Skeletal muscle tissue (tissue), 4 donors: Measurements from ENCODE around the gene OSGEP. TPM values are rescaled to one million over a fixed set of nuclear protein-coding genes. Genes with fewer than 3 reads are reported as not detected.

Source experiments
- H3K27ac ChIP-seq: one replicate; pipeline ENCODE4 v1.7.0; 2013; ENCODE audit warnings: mild to moderate bottlenecking, low read depth, low read length, inconsistent platforms
- H3K27me3 ChIP-seq, 3 donors: one replicate each; pipeline ENCODE4 v1.7.0; 2013; ENCODE audit warnings: low read length in 3 of 3; ENCODE audit not compliant: control insufficient read depth in 3 of 3, insufficient read depth in 3 of 3
- H3K36me3 ChIP-seq, 3 donors: one replicate each; pipeline ENCODE4 v1.7.0; 2013; ENCODE audit warnings: low read length in 3 of 3; ENCODE audit not compliant: control insufficient read depth in 3 of 3, insufficient read depth in 3 of 3
- H3K4me1 ChIP-seq, 3 donors: one replicate each; pipeline ENCODE4 v1.7.0; 2013; ENCODE audit warnings: low read length in 3 of 3, mild to moderate bottlenecking in 3 of 3; ENCODE audit not compliant: control insufficient read depth in 3 of 3, insufficient read depth in 3 of 3
- H3K4me3 ChIP-seq, 3 donors: one replicate each; pipeline ENCODE4 v1.7.0; 2013; ENCODE audit warnings: low read length in 3 of 3
- H3K9ac ChIP-seq, 3 donors: one replicate each; pipeline ENCODE4 v1.7.0; 2013; ENCODE audit warnings: low read length in 3 of 3, mild to moderate bottlenecking in 3 of 3, moderate library complexity in 2 of 3, low read depth in 1 of 3
- H3K9me3 ChIP-seq, 3 donors: one replicate each; pipeline ENCODE4 v1.7.0; 2013; ENCODE audit warnings: low read length in 3 of 3; ENCODE audit not compliant: control insufficient read depth in 3 of 3
- total RNA-seq: library from RNA; depleted of rRNA; stranded (reverse); fragments of >200 nt; gene quantifications from one replicate; pipeline ENCODE4 v1.2.3, GENCODE V29; 2014
- donor health status: Osteomylitis.

OSGEP gene
- total RNA-seq, 1 donor from 2014 or later: 26.6 TPM

DNA sequence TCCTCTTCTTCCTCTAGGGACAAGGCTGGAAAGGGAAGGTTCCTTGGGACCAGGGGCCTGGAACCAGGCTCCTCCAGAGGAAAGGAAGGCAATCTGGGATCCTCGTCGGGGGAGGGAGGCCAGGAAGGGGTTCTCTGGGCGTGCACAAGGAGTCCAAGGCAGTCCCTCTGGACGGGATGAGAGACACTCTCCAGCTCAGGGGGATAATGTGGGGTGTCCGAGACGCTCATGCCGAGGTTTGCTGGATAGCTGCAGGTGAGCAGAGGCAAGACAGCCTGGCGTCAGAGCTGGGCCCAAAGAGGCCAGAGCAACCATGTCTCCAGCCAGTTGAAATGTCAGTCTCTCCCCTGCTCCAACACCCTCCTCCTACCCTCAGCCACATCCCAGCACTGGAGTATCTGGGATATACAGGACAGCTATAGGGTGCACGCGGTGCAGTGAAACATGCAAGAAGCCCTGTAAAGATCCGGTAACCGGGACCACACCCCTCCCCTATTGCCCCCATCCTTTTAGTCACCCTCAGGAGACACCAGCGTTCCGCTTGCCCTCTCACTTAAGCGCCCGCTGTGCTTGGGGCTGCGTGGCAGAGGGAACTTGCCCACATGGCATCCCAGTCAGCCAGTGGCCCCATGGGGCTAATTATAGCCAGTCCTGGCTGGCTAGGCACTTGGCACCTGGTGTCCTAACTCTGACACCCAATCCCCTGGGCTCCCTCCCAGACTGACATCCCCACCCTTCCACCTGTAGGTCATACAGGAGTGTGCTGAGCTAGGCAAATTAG lies 18.8 kb downstream of the OSGEP start, which contains the start of gene KLHL33:
Gene KLHL33, minus strand, starts transcription at position 585 of the 781 bp plus-strand sequence. Its CDS starts 355 bp downstream, at position 230.
- Histone ChIP-seq H3K4me3 (peak within 1 kb of the TSS; percentile 79 to 93 (median 89)), H3K27me3 (no peaks in the 10 kb centered on the region), H3K36me3 (peaks cover 0 to 2% (median 2%) of the 10 kb centered on the region in 3 donors), H3K27ac (peak within 1 kb of the TSS; percentile 79), H3K9me3 (no peaks in the 10 kb centered on the region), H3K9ac (peak within 1 kb of the TSS; percentile 83 to 97 (median 96)), H3K4me1 (peaks cover 34 to 53% (median 42%) of the 10 kb centered on the region in 3 donors)

GRCh38 chr14:20434701-20435581 lies 19.7 kb downstream of the OSGEP start:
- H3K27me3 ChIP-seq: no peaks in the 10 kb centered on the region
- H3K9me3 ChIP-seq: no peaks in the 10 kb centered on the region
- peaks cover 42 to 61% (median 50%) of the 10 kb centered on the region in 3 donors for H3K4me1 ChIP-seq
- H3K27ac ChIP-seq: peak overlapping the region; percentile 79
- H3K4me3 ChIP-seq: peak overlapping the region; percentile 79 to 93 (median 89)
- peaks cover 0 to 10% (median 4%) of the 10 kb centered on the region in 3 donors for H3K36me3 ChIP-seq
- peak overlapping the region; percentile 83 to 97 (median 96) for H3K9ac ChIP-seq

- Histone ChIP-seq H3K36me3 (peaks cover 18 to 40% (median 18%) of the 10 kb centered on the region in 3 donors), H3K27ac (no peak overlapping the region), H3K4me3 (peak overlapping the region in 1 of 3 donors; percentile 24), H3K27me3 (no peaks in the 10 kb centered on the region), H3K9me3 (no peaks in the 10 kb centered on the region), H3K9ac (peak overlapping the region in 2 of 3 donors; percentile 45 to 57), H3K4me1 (peaks cover 33 to 61% (median 48%) of the 10 kb centered on the region in 3 donors)
These were observed 24.6 kb downstream of the OSGEP start for GRCh38 chr14:20429801-20430669.

DNA sequence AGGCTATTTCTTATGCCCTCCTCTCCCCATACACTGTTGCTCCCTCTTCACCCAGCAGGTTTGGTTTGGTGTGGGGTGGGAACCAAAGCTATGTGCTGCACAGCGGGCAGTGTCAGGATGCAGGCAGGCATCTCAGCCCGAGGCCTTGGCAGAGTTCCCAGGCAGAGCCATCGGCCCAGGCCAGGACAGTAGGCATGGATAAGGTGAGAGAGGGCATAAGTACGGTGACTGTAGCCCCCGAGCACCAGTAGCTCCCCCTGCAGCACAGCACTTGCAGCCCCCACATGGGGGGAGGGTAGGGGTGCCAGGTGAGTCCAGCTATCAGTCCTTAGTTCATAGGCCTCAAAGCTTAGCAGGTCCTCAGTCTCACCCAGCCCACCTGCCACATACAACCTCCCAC lies 25.8 kb downstream of the OSGEP start:
- Histone ChIP-seq H3K4me1 (peaks cover 24 to 50% (median 39%) of the 10 kb centered on the region in 3 donors), H3K9ac (peak overlapping the region in 1 of 3 donors; percentile 43)

GRCh38 chr14:20428010-20428365 lies 26.6 kb downstream of the OSGEP start:
- H3K27ac ChIP-seq: peak overlapping the region; percentile 42
- H3K9me3 ChIP-seq: no peaks in the 10 kb centered on the region
- H3K27me3 ChIP-seq: no peaks in the 10 kb centered on the region
- peak overlapping the region in 1 of 3 donors; percentile 15 for H3K9ac ChIP-seq
- H3K36me3 ChIP-seq: peaks cover 23 to 43% (median 24%) of the 10 kb centered on the region in 3 donors
- H3K4me3 ChIP-seq: no peak overlapping the region
- H3K4me1 ChIP-seq: peaks cover 18 to 42% (median 31%) of the 10 kb centered on the region in 3 donors

More for the DNA sequence above, 25.8 kb downstream of the OSGEP start:
- Histone ChIP-seq H3K9me3 (no peaks in the 10 kb centered on the region), H3K27ac (no peak overlapping the region), H3K4me3 (no peak overlapping the region), H3K27me3 (no peaks in the 10 kb centered on the region), H3K36me3 (peaks cover 23 to 43% (median 24%) of the 10 kb centered on the region in 3 donors)

GRCh38 chr14:20427231-20428009 lies 27.2 kb downstream of the OSGEP start:
- Histone ChIP-seq H3K9ac (peak overlapping the region in 1 of 3 donors; percentile 15), H3K36me3 (peaks cover 23 to 43% (median 24%) of the 10 kb centered on the region in 3 donors), H3K4me3 (no peak overlapping the region), H3K9me3 (no peaks in the 10 kb centered on the region), H3K27ac (peak overlapping the region; percentile 42), H3K27me3 (no peaks in the 10 kb centered on the region), H3K4me1 (peaks cover 18 to 42% (median 30%) of the 10 kb centered on the region in 3 donors)

DNA sequence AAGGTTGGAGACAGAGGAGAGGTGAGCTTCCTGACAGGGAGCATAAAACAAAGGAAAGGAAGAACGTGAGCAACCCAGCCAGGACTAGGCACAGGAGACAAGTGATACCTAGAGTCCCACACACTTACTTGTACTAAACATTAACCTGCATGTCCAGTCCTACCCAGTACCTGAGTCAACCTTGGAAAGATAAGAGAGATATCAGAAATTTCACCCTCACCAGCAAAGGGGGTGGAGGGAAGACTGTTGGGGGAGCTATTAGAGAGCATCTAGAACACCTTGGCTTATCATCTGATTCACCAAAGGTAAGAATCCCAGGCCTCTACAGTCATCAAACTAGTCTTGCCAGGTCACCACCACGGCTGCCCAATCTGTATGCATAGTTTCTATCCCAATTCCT lies 29.8 kb downstream of the OSGEP start:
- no peaks in the 10 kb centered on the region for H3K27me3 ChIP-seq
- H3K36me3 ChIP-seq: peaks cover 19 to 32% (median 24%) of the 10 kb centered on the region in 3 donors
- no peak overlapping the region for H3K9ac ChIP-seq
- no peak overlapping the region for H3K27ac ChIP-seq
- H3K4me3 ChIP-seq: no peak overlapping the region
- peaks cover 7 to 20% (median 11%) of the 10 kb centered on the region in 3 donors for H3K4me1 ChIP-seq
- H3K9me3 ChIP-seq: no peaks in the 10 kb centered on the region

GRCh38 chr14:20422886-20423285 lies 31.7 kb downstream of the OSGEP start:
- Histone ChIP-seq H3K4me3 (no peak overlapping the region), H3K27me3 (no peaks in the 10 kb centered on the region), H3K36me3 (peaks cover 7 to 14% (median 13%) of the 10 kb centered on the region in 3 donors), H3K4me1 (peaks cover 0 to 4% (median 3%) of the 10 kb centered on the region in 3 donors), H3K27ac (no peak overlapping the region), H3K9ac (no peak overlapping the region), H3K9me3 (no peaks in the 10 kb centered on the region)
